Activated gamma-delta T cell (primary cell): ENCODE results near the gene SMIM28.

Experiments used
- DNase-seq: peaks from one replicate; lab custom pipeline; 2025; lab: John Stamatoyannopoulos, UW

SMIM28 gene

DNA sequence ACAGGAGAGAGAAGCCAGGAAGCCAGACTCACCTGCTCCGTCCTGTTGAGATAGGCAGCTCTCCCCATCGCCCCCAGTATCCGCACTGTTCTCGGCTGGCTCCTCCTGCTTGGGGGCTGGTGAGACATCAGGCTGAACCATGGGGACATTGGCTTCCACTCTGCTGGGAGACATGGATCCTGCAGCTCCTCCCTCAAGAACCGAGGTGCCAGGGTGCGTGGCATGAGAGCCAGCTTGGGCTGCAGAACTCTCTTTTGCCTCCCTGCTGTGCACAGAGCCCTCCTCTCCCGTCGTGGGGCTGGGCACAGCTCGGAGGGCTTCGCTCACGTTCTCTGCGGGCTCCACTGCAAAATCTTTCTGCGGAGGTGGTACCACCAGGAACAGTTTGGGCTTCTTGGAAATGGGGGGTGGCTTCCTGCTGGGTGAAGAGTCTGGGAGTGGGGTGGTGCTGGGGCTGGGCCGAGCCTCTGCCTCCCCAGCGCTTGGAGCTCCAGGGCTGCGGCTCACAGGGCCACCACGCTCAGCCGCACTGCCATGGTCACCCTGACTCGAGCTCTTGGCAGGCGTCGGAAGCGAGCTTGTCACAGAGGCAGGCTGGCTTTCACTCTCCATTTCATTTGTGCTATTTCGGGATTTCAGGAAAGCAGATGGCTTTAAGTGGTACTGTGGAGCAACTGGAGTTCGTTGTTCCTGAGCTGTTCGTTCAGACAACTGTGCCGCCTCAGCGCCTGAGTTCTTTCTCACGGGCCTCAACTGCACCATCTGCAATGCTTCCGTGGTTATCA, 52.8 kb downstream of the SMIM28 start:
- DNase-seq = no peak

GRCh38 chr6:138431256-138432062, 53.8 kb downstream of the SMIM28 start:
- DNase-seq = no peak

GRCh38 chr6:138432063-138432356, 54.3 kb downstream of the SMIM28 start:
- DNase-seq = no peak
